A549 (cell line): ENCODE data around the gene EVPL. TPM values are rescaled to one million over a fixed set of nuclear protein-coding genes. Genes with fewer than 3 reads are reported as not detected.

Source experiments
- ATAC-seq, 2 experiments: fragments of 200-7000 bp in 1 of 2; fragments of >200 bp in 1 of 2; cut with Nextera tagmentation in 1 of 2; cut with Tn5 transposase in 1 of 2; 3 replicates each; pipeline versions ENCODE4 v1.8.0 to v1.9.1; 2018 to 2020; ENCODE audit warnings: mild to moderate bottlenecking in 1 of 2, moderate library complexity in 1 of 2
- CTCF ChIA-PET: fragments of 300-600 bp; sonication (Branson Sonifier 250); formaldehyde crosslinking; extraction: SDS; loops from one replicate; lab custom pipeline; 2021; ENCODE audit warnings: antibody characterized with exemption, inconsistent platforms; lab: Yijun Ruan, JAX
- POLR2A ChIA-PET: fragments of 350-600 bp; formaldehyde crosslinking; extraction: SDS; loops from one replicate; lab custom pipeline; 2021; ENCODE audit warnings: antibody characterized with exemption, inconsistent platforms; lab: Yijun Ruan, JAX
- DNase-seq, 2 experiments: peaks; one replicate each; pipeline versions ENCODE4 v3.0.0 to v3.0.0-alpha.2; 2011 to 2016; ENCODE audit warnings: low read depth in 1 of 2, low spot score in 1 of 2
- FAIRE-seq: peaks from 2 replicates; lab custom pipeline; 2011; peaks lifted over from hg19 to GRCh38; lab: Jason Lieb, UNC
- H3K27ac ChIP-seq, 2 experiments: fragments of >200 bp; sonication (Bioruptor Twin); formaldehyde crosslinking; 3 replicates each; pipeline ENCODE4 v1.5.1; 2016 to 2017
- H3K4me1 ChIP-seq: fragments of >200 bp; sonication (Bioruptor Twin); formaldehyde crosslinking; 3 replicates; pipeline ENCODE4 v1.6.1; 2016
- H3K4me2 ChIP-seq: fragments of >200 bp; sonication (Bioruptor Twin); formaldehyde crosslinking; 3 replicates; pipeline ENCODE4 v1.6.1; 2016
- H3K4me3 ChIP-seq: fragments of >200 bp; sonication (Bioruptor Twin); formaldehyde crosslinking; 3 replicates; pipeline ENCODE4 v1.5.1; 2016
- H3K9me3 ChIP-seq: fragments of >200 bp; sonication (Bioruptor Twin); formaldehyde crosslinking; 3 replicates; pipeline ENCODE4 v1.6.1; 2016
- EHMT2 ChIP-seq: fragments of 200-600 bp; sonication (generic); IDR thresholded peaks from 2 replicates; pipeline ENCODE4 v1.6.1; 2016; ENCODE audit warnings: antibody characterized with exemption, low read depth, mild to moderate bottlenecking, moderate library complexity
- ESRRA ChIP-seq: fragments of 150-350 bp; IDR thresholded peaks from 2 replicates; pipeline ENCODE4 v1.6.1; 2014; ENCODE audit warnings: mild to moderate bottlenecking, low read length, borderline replicate concordance
- GATA3 ChIP-seq: IDR thresholded peaks from 2 replicates; pipeline ENCODE4 v1.6.1; 2012; ENCODE audit warnings: borderline replicate concordance
- HDAC2 ChIP-seq: fragments of 200-600 bp; sonication (generic); IDR thresholded peaks from 2 replicates; pipeline ENCODE4 v1.6.1; 2016
- HEYL ChIP-seq: fragments of 250-450 bp; sonication (Bioruptor Pico); IDR thresholded peaks from 2 replicates; pipeline ENCODE4 v1.8.0; 2021; ENCODE audit warnings: mild to moderate bottlenecking, moderate library complexity
- HOXA7 ChIP-seq: fragments of 250-450 bp; sonication (Bioruptor Pico); IDR thresholded peaks from 2 replicates; pipeline ENCODE4 v1.5.0; 2020; ENCODE audit warnings: mild to moderate bottlenecking, moderate library complexity
- HOXB13 ChIP-seq: fragments of 250-450 bp; sonication (Bioruptor Pico); IDR thresholded peaks from 2 replicates; pipeline ENCODE4 v1.5.0; 2020; ENCODE audit warnings: low read depth, mild to moderate bottlenecking, moderate library complexity
- JUN ChIP-seq, 2 experiments: fragments of >200 bp; sonication (Bioruptor Twin); formaldehyde crosslinking; IDR thresholded peaks; 2 replicates in 1 of 2; 3 replicates in 1 of 2; pipeline ENCODE4 v1.6.1; 2016 to 2017
- KDM1A ChIP-seq: fragments of 200-600 bp; sonication (generic); IDR thresholded peaks from 2 replicates; pipeline ENCODE4 v1.6.1; 2016; ENCODE audit warnings: low read depth, mild to moderate bottlenecking
- KDM5A ChIP-seq: fragments of 200-600 bp; sonication (generic); IDR thresholded peaks from 2 replicates; pipeline ENCODE4 v1.6.1; 2016; ENCODE audit warnings: antibody characterized with exemption, mild to moderate bottlenecking
- MYC ChIP-seq: IDR thresholded peaks from 2 replicates; pipeline ENCODE4 v1.6.1; 2012; ENCODE audit warnings: mild to moderate bottlenecking, inconsistent platforms, low read length, improper control_type of control experiment, borderline replicate concordance
- PHF8 ChIP-seq: fragments of 200-600 bp; sonication (generic); IDR thresholded peaks from 2 replicates; pipeline ENCODE4 v1.6.1; 2016; ENCODE audit warnings: low read depth, mild to moderate bottlenecking, antibody characterized with exemption, moderate library complexity, borderline replicate concordance
- POLR2A ChIP-seq: IDR thresholded peaks from 2 replicates; pipeline ENCODE4 v1.6.1; 2012; ENCODE audit warnings: mild to moderate bottlenecking, low read length
- RNF2 ChIP-seq: fragments of 200-600 bp; sonication (generic); IDR thresholded peaks from 2 replicates; pipeline ENCODE4 v1.6.1; 2016; ENCODE audit warnings: low read depth, mild to moderate bottlenecking, antibody characterized with exemption, moderate library complexity, borderline replicate concordance
- SMC3 ChIP-seq: fragments of >200 bp; sonication (Bioruptor Twin); formaldehyde crosslinking; IDR thresholded peaks from 3 replicates; pipeline ENCODE4 v1.6.1; 2018; ENCODE audit warnings: inconsistent platforms
- SREBF2 ChIP-seq: fragments of 450-650 bp; IDR thresholded peaks from 2 replicates; pipeline ENCODE4 v1.6.1; 2014; ENCODE audit warnings: mild to moderate bottlenecking, moderate library complexity
- ZC3H11A ChIP-seq: fragments of 450-650 bp; IDR thresholded peaks from 2 replicates; pipeline ENCODE4 v1.6.1; 2014; ENCODE audit warnings: antibody characterized with exemption, mild to moderate bottlenecking
- WGBS: methylation state at CpG from one replicate; pipeline ENCODE4 v1.1.6; 2017; ENCODE audit errors: missing lambda C conversion rate; 5-methylcytosine and 5-hydroxymethylcytosine counted together
- polyA plus RNA-seq, 4 experiments: library from polyadenylated mRNA; depleted of rRNA in 3 of 4; stranded (reverse); fragments of >200 nt; fragmentation: RNase III in 1 of 4; extraction: RNeasy Plus Mini Kit Qiagen cat#74134 plus additional on column Dnase treatment in 1 of 4; gene quantifications; 2 replicates in 3 of 4; 3 replicates in 1 of 4; pipeline ENCODE4 v1.2.3, GENCODE V29; 2011 to 2017
- TF ChIP-seq, protein P1 (sequence below): IDR thresholded peaks from 2 replicates; pipeline ENCODE4 v1.6.1; 2012; ENCODE audit warnings: low read depth, borderline replicate concordance
- TF ChIP-seq, protein P2 (sequence below): fragments of 450-650 bp; IDR thresholded peaks from 2 replicates; pipeline ENCODE4 v1.6.1; 2014; ENCODE audit warnings: antibody characterized with exemption
- TF ChIP-seq, protein P3 (sequence below): fragments of >200 bp; sonication (Bioruptor Twin); formaldehyde crosslinking; IDR thresholded peaks from 3 replicates; pipeline ENCODE4 v1.6.1; 2016
- TF ChIP-seq, protein P4 (sequence below): fragments of >200 bp; sonication (Bioruptor Twin); formaldehyde crosslinking; IDR thresholded peaks from 3 replicates; pipeline ENCODE4 v1.5.1; 2016
- TF ChIP-seq, protein P5 (sequence below): IDR thresholded peaks from 2 replicates; pipeline ENCODE4 v1.6.1; 2012
- TF ChIP-seq, protein P6 (sequence below): fragments of 250-450 bp; sonication (Bioruptor Pico); IDR thresholded peaks from 2 replicates; pipeline ENCODE4 v1.5.0; 2020; ENCODE audit warnings: low read depth, mild to moderate bottlenecking, moderate library complexity

EVPL gene
- polyA plus RNA-seq, 2 of the 4 experiments (the other 2 are of a cell fraction), result 4.1 to 13.9 TPM

DNA sequence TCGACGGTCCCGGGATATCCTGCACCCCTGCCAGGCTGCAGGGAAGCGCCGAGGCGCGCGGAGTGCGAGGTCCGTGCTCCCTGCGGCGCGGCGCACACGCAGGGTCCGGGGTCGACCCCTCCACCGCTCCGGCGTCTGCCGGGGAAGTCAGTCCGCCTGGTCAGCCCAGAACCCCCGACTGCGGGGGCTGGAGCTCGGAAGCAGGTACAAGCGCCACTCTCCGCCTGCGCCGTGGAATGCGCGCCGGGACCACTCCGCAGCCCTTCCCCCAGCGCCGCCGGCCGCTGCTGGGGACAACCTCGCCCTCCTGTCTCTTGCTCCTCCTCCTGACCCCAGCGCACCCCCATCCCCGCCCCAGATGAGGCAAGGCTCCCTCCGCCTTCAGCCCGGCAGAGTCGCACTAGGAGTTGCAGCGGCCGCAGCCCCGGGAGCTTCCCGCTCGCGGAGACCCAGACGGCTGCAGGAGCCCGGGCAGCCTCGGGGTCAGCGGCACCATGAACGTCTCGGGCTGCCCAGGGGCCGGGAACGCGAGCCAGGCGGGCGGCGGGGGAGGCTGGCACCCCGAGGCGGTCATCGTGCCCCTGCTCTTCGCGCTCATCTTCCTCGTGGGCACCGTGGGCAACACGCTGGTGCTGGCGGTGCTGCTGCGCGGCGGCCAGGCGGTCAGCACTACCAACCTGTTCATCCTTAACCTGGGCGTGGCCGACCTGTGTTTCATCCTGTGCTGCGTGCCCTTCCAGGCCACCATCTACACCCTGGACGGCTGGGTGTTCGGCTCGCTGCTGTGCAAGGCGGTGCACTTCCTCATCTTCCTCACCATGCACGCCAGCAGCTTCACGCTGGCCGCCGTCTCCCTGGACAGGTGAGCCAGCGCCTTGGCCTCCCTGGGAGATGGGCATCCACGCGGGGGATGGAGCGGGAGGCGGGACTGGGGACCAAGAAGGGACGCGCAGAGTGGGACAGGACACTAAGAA, 47.6 kb upstream of the EVPL start, which contains the start of gene GALR2:
GALR2 (plus strand) TSS at position 392 of the 974 bp plus-strand sequence; CDS start at position 495, 103 bp downstream.
- ChIA-PET CTCF (interaction anchor here (0.8 to 3.1 kb wide), 10 partner anchors 11 to 71 kb away, joined by 3 to 16 read pairs (median 4); no protein-coding TSS in a partner anchor), POLR2A (no interaction called here)
- FAIRE-seq (no peak), ATAC-seq (no peak), DNase-seq (peak in 1 of 2 experiments; percentile 30)
- Histone ChIP-seq H3K4me1 (peaks cover 33% of the 10 kb centered on the region), H3K9me3 (no peaks in the 10 kb centered on the region), H3K4me3 (peak within 1 kb of the TSS; percentile 39), H3K27ac (peak within 1 kb of the TSS in 1 of 2 experiments; percentile 9; a peak in 2 of 6 replicates), H3K4me2 (peak within 1 kb of the TSS; percentile 91)
- no peak for TF ChIP-seq SMC3
- no peak for TF ChIP-seq HOXA7
- TF ChIP-seq EHMT2, result no peak
- no peak for TF ChIP-seq HOXB13 (CRISPR knock-in tag)
- TF ChIP-seq, protein P1, sequence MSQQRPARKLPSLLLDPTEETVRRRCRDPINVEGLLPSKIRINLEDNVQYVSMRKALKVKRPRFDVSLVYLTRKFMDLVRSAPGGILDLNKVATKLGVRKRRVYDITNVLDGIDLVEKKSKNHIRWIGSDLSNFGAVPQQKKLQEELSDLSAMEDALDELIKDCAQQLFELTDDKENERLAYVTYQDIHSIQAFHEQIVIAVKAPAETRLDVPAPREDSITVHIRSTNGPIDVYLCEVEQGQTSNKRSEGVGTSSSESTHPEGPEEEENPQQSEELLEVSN, result peak; percentile 32; the same call in 1 of the 2 replicates
- no peak for TF ChIP-seq RNF2
- no peak for TF ChIP-seq KDM5A
- no peak for TF ChIP-seq POLR2A
- no peak for TF ChIP-seq PHF8
- WGBS, result 40% methylated on average over 56 of the region's 92 CpGs

DNA sequence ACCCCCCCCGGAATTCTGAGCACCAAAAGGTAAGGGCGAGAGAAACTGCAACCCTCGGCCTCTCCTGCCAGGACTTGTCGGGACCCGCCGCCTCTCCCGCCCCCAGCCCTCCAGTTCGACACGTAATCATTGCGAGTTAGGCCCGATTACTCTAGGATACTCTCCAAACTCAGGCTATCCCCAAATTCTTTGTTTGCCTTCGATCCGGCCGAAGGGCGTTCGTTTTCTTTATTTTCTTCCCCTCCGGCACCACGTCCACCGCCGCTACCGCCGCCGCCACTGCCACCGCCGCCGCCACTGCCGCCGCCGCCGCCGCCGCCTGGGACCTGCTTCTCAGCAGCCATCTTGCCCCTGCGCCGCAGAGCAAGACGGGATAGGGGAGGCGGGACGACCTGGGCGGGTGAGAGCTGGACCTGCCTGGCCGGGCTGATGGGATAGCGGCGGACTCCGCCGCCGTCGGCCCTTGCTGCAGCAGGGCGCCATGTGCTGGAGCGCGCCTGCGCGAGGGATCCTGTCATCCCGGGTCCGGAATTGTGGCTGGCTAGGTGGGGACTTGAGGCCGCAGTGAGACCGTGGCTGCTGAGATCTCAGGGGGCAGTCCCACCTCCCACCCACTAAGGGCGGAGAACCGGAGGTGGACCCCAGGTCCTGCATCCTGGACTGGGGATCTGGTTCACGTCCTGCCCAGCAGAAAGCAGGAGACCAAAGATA, 45.2 kb upstream of the EVPL start, which contains the start of gene SRP68:
SRP68 (minus strand) TSS at position 370 of the 711 bp plus-strand sequence; CDS start at position 344, 26 bp downstream.
- FAIRE-seq (no peak), DNase-seq (peak; percentile 95 to 98), ATAC-seq (peak; percentile 93 to 98)
- H3K27ac ChIP-seq, result peak within 1 kb of the TSS; percentile 87 to 88
- H3K4me1 ChIP-seq, result peaks cover 33% of the 10 kb centered on the region
- H3K4me3 ChIP-seq, result peak within 1 kb of the TSS; percentile 82
- WGBS, result 3% methylated on average over 54 of the region's 57 CpGs
- ChIA-PET POLR2A (interaction anchor here (0.6 to 1.0 kb wide), 9 partner anchors 9 to 167 kb away, joined by 3 to 11 read pairs (median 4); partner anchors contain the start of gene MRPL38), CTCF (interaction anchor here (2.0 kb wide), 1 partner anchor 207 kb away, joined by 7 read pairs; no protein-coding TSS in a partner anchor)
- TF ChIP-seq, protein P2, sequence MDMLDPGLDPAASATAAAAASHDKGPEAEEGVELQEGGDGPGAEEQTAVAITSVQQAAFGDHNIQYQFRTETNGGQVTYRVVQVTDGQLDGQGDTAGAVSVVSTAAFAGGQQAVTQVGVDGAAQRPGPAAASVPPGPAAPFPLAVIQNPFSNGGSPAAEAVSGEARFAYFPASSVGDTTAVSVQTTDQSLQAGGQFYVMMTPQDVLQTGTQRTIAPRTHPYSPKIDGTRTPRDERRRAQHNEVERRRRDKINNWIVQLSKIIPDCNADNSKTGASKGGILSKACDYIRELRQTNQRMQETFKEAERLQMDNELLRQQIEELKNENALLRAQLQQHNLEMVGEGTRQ, result 0 out of 2 replicates have a peak, but pooled peaks have one; percentile 6
- TF ChIP-seq, protein P3, sequence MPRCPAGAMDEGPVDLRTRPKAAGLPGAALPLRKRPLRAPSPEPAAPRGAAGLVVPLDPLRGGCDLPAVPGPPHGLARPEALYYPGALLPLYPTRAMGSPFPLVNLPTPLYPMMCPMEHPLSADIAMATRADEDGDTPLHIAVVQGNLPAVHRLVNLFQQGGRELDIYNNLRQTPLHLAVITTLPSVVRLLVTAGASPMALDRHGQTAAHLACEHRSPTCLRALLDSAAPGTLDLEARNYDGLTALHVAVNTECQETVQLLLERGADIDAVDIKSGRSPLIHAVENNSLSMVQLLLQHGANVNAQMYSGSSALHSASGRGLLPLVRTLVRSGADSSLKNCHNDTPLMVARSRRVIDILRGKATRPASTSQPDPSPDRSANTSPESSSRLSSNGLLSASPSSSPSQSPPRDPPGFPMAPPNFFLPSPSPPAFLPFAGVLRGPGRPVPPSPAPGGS, result peak; percentile 86
- TF ChIP-seq, protein P1, result peak; percentile 81
- TF ChIP-seq KDM1A (no peak), SREBF2 (no peak), HDAC2 (no peak), JUN (IDR thresholded peaks at IDR 0.05) (peak in 1 of 2 experiments; percentile 95; a peak in 4 of 5 replicates), ESRRA (no peak), MYC (peak; percentile 77; the same call in 1 of the 2 replicates), ZC3H11A (no peak), POLR2A (peak; percentile 93), GATA3 (0 out of 2 replicates have a peak, but pooled peaks have one; percentile 49), PHF8 (peak; percentile 84), KDM5A (peak; percentile 89), HEYL (no peak)
- TF ChIP-seq, protein P4, sequence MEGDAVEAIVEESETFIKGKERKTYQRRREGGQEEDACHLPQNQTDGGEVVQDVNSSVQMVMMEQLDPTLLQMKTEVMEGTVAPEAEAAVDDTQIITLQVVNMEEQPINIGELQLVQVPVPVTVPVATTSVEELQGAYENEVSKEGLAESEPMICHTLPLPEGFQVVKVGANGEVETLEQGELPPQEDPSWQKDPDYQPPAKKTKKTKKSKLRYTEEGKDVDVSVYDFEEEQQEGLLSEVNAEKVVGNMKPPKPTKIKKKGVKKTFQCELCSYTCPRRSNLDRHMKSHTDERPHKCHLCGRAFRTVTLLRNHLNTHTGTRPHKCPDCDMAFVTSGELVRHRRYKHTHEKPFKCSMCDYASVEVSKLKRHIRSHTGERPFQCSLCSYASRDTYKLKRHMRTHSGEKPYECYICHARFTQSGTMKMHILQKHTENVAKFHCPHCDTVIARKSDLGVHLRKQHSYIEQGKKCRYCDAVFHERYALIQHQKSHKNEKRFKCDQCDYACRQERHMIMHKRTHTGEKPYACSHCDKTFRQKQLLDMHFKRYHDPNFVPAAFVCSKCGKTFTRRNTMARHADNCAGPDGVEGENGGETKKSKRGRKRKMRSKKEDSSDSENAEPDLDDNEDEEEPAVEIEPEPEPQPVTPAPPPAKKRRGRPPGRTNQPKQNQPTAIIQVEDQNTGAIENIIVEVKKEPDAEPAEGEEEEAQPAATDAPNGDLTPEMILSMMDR, result no peak
- TF ChIP-seq, protein P5, sequence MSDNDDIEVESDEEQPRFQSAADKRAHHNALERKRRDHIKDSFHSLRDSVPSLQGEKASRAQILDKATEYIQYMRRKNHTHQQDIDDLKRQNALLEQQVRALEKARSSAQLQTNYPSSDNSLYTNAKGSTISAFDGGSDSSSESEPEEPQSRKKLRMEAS, result peak; percentile 94
- TF ChIP-seq, protein P6, sequence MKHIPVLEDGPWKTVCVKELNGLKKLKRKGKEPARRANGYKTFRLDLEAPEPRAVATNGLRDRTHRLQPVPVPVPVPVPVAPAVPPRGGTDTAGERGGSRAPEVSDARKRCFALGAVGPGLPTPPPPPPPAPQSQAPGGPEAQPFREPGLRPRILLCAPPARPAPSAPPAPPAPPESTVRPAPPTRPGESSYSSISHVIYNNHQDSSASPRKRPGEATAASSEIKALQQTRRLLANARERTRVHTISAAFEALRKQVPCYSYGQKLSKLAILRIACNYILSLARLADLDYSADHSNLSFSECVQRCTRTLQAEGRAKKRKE (CRISPR knock-in tag), result peak; percentile 54; the same call in 1 of the 2 replicates
- H3K9me3 ChIP-seq, result no peaks in the 10 kb centered on the region
- H3K4me2 ChIP-seq, result peak within 1 kb of the TSS; percentile 97
